Left ventricle myocardium inferior (tissue), 1 donor: ENCODE measurements around the gene MBTD1. TPM values are rescaled to one million over a fixed set of nuclear protein-coding genes. Genes with fewer than 3 reads are reported as not detected.
A peak's percentile ranks its signal among the peaks of the same experiment; 100 is the strongest.
"Not testable (repeated sequence)": the region's sequence is repeated elsewhere in the genome, so short reads cannot be mapped to it uniquely, and the experiment has no call there.

Source experiments
- DNase-seq: peaks from one replicate; pipeline ENCODE4 v3.0.0-alpha.2; 2020
- H3K27ac ChIP-seq: fragments of 200-600 bp; replicated peaks from 2 replicates; pipeline ENCODE4 v1.8.0; 2021
- H3K27me3 ChIP-seq: fragments of 200-600 bp; 2 replicates; pipeline ENCODE4 v1.8.0; 2021; ENCODE audit warnings: low read depth
- H3K36me3 ChIP-seq: fragments of 200-600 bp; 2 replicates; pipeline ENCODE4 v1.8.0; 2021
- H3K4me1 ChIP-seq: fragments of 200-600 bp; 2 replicates; pipeline ENCODE4 v1.8.0; 2021
- H3K4me3 ChIP-seq: fragments of 200-600 bp; 2 replicates; pipeline ENCODE4 v1.8.0; 2021; ENCODE audit warnings: mild to moderate bottlenecking, moderate library complexity
- H3K9me3 ChIP-seq: fragments of 200-600 bp; replicated peaks from 2 replicates; pipeline ENCODE4 v1.8.0; 2021
- intact Hi-C: fragments of 100-400 bp; cut with micrococcal nuclease; formaldehyde crosslinking; loops from one replicate; pipeline ENCODE4 v1.11.0; 2022
- long read RNA-seq: library from polyadenylated mRNA; unstranded; transcript quantifications from one replicate; pipeline ENCODE4 v2.0.0, GENCODE V29; 2021
- total RNA-seq: library from RNA; stranded (reverse); fragmentation: NEBNext Ultra II Directional; extraction: Animal tissue kit (Norgen Biotek cat#: 25700); gene quantifications from one replicate; pipeline ENCODE4 v1.2.1, GENCODE V29; 2021
- TF ChIP-seq, protein P1 (sequence below): fragments of 200-600 bp; IDR thresholded peaks from 2 replicates; pipeline ENCODE4 v1.8.0; 2021; ENCODE audit warnings: antibody characterized with exemption, mild to moderate bottlenecking, borderline replicate concordance
- donor health status: DM: no; HTN: yes; CAD: no; lungs with severe emphysema.

Gene MBTD1
- total RNA-seq, result 5.4 TPM
- long read RNA-seq, partial matches to known transcripts, result 1 of 1 reads
- long read RNA-seq, other reads (novel, unspliced or antisense), result 0 of 1 reads

DNA sequence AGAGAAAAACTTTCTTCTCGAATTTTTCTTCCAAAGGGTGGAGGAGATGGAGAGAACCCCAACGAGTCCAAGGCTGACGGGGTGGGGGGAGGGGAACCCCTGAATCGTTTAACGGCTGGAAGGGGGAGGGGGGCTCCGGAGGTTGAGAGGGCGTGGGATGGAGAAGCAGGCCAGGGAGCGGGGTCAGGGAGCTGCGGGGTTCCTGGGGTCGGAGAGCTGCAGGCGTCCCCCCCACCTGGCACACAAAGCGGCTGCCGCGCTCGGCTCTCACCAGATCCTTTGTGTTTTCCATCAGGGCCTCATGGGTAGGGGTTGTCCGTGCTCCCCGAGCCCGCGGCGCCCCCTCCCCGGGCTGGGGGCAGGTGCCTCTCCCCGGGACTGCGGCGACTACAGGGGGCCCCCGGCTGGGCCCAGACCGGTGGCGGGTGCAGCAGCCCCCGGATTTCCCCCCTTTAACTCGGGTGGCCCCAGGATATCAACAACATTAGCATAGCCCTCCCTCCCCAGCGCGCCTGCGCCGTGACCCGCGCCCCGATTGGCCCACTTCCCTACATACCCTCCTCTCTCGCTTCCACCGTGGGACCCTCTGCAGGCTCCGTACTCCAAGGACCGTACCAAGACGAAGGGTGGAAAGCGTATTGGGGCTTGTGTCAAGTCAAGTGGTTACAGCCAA, at the start of gene MBTD1:
MBTD1 (minus strand) TSS at position 486 of the 673 bp plus-strand sequence. CDS start 34,888 bp downstream, outside the sequence.
- peak within 1 kb of the TSS; percentile 98 for H3K27ac ChIP-seq
- H3K9me3 ChIP-seq, result no peaks in the 10 kb centered on the region
- TF ChIP-seq, protein P1, sequence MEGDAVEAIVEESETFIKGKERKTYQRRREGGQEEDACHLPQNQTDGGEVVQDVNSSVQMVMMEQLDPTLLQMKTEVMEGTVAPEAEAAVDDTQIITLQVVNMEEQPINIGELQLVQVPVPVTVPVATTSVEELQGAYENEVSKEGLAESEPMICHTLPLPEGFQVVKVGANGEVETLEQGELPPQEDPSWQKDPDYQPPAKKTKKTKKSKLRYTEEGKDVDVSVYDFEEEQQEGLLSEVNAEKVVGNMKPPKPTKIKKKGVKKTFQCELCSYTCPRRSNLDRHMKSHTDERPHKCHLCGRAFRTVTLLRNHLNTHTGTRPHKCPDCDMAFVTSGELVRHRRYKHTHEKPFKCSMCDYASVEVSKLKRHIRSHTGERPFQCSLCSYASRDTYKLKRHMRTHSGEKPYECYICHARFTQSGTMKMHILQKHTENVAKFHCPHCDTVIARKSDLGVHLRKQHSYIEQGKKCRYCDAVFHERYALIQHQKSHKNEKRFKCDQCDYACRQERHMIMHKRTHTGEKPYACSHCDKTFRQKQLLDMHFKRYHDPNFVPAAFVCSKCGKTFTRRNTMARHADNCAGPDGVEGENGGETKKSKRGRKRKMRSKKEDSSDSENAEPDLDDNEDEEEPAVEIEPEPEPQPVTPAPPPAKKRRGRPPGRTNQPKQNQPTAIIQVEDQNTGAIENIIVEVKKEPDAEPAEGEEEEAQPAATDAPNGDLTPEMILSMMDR, result no peak
- H3K4me3 ChIP-seq, result peak within 1 kb of the TSS; percentile 88
- DNase-seq, result peak; percentile 95
- intact Hi-C loops, result no loop called here
- no peaks in the 10 kb centered on the region for H3K27me3 ChIP-seq
- peaks cover 22% of the 10 kb centered on the region for H3K36me3 ChIP-seq
- H3K4me1 ChIP-seq, result peaks cover 83% of the 10 kb centered on the region

DNA sequence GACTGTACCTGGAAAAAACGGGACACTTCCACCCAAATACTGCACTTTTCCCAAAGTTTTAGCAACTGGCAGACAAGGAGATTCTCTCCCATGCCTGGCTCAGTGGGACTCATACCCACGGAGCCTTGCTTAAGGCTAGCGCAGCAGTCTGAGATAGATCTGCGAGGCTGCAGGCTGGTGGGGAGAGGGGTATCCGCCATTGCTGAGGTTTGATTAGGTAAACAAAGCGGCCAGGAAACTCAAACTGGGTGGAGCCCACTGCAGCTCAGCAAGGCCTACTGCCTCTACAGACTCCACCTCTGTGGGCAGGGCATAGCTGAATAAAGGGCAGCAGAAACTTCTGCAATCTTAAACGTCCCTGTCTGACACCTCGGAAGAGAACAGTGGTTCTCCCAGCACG, 45.3 kb upstream of the MBTD1 start:
- peaks cover 9% of the 10 kb centered on the region for H3K9me3 ChIP-seq
- TF ChIP-seq, protein P1, result no peak
- no peaks in the 10 kb centered on the region for H3K36me3 ChIP-seq
- H3K27ac ChIP-seq, result no peak overlapping the region
- no peaks in the 10 kb centered on the region for H3K4me1 ChIP-seq
- intact Hi-C loops, result no loop called here
- no peak overlapping the region for H3K4me3 ChIP-seq
- DNase-seq, result no peak
- peaks cover 4% of the 10 kb centered on the region for H3K27me3 ChIP-seq

DNA sequence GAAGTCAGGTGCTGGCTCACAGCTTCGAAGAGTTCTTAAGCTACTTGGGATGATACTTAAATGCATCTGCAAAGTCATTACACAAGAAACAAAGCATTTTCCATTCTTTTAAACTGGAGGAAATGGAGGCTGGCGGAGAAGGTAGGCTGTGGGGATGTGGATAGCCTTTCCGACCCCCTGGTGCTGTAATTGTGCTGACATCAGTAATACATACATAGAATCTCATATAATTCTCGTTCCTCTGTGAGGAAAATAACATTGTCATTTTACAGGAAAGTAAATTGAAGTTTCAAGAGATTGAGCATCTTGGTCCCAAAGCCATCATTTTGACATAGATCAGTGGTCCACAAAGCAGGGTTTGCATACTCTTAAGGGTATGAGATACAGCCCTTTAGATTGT, 40.0 kb upstream of the MBTD1 start:
- DNase-seq, result no peak
- no peaks in the 10 kb centered on the region for H3K4me1 ChIP-seq
- TF ChIP-seq, protein P1, result no peak
- no peak overlapping the region for H3K4me3 ChIP-seq
- no peaks in the 10 kb centered on the region for H3K27me3 ChIP-seq
- no peak overlapping the region for H3K27ac ChIP-seq
- peaks cover 31% of the 10 kb centered on the region for H3K36me3 ChIP-seq
- no peaks in the 10 kb centered on the region for H3K9me3 ChIP-seq
- intact Hi-C loops, result no loop called here

DNA sequence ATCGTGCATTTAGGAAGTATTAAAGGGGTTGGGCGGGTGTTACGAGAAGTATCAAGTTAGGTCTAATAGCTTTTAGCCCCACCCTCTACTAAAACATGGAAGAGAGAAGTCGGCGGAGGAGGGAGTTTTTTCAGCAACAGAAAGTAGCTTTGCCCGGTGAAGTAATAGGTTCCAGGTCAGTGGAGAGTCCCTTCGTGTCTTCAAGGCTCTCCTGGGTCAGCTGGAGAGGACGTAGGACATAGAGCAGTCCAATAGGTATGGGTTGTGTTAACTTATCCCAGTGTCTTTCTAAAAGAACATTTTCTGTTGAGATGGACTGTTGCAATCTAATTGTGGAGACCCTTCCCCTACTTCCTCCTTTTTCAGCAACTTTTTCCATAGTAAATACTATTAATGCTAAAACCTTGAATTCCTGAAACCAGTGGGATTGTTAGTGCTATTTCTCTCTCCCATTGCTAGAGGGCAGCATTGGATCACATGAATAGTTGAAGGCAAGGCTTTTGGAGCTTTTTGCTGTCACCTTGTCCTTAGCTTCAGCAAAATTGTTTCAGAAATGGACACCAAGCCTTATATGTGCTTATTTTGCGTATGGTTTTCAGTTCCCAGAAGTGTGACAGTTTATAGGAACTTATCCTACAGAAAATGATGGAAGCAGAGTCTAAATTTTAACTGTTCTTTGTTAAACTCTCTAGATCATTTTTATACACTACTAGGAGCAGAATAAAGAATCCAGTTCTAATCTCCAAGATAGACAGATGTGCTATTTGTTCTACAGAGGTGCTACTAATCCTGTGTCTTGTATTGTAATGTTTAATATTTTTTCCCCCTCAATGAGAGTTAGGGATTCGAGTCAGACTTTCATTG, 38.9 kb upstream of the MBTD1 start:
- intact Hi-C loops, result no loop called here
- TF ChIP-seq, protein P1, result peak; percentile 68
- Histone ChIP-seq H3K27me3 (no peaks in the 10 kb centered on the region), H3K9me3 (no peaks in the 10 kb centered on the region), H3K27ac (no peak overlapping the region), H3K4me3 (no peak overlapping the region), H3K4me1 (no peaks in the 10 kb centered on the region), H3K36me3 (peaks cover 40% of the 10 kb centered on the region)
- DNase-seq, result no peak

DNA sequence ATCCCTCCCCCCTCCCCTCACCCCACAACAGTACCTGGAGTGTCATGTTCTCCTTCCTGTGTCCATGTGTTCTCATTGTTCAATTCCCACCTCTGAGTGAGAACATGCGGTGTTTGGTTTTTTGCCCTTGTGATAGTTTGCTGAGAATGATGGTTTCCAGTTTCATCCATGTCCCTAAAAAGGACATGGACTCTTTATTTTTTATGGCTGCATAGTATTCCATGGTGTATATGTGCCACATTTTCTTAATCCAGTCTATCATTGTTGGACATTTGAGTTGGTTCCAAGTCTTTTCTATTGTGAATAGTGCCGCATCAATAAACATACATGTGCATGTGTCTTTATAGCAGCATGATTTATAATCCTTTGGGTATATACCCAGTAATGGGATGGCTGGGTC, 34.5 kb upstream of the MBTD1 start:
- H3K36me3 ChIP-seq, result peaks cover 73% of the 10 kb centered on the region
- H3K27me3 ChIP-seq, H3K4me3 ChIP-seq, H3K4me1 ChIP-seq, H3K9me3 ChIP-seq, intact Hi-C loops, DNase-seq, H3K27ac ChIP-seq: not testable (repeated sequence)
